PC-9 (cell line): ENCODE results near the gene ARL5B.

ENCODE experiments used
- CTCF ChIP-seq: fragments of 200-600 bp; sonication (generic); conservative IDR thresholded peaks from 2 replicates; pipeline ENCODE4 v1.6.1; 2017; ENCODE audit warnings: mixed run types, antibody characterized with exemption, mild to moderate bottlenecking, moderate library complexity
- EZH2 ChIP-seq: fragments of 200-600 bp; sonication (generic); IDR thresholded peaks from 2 replicates; pipeline ENCODE4 v1.8.0; 2017; ENCODE audit warnings: antibody characterized with exemption, low read depth

- TF ChIP-seq CTCF: no peak
- no peak for TF ChIP-seq EZH2
These were observed 7.6 kb downstream of the ARL5B start for GRCh38 chr10:18666810-18667209.
